CMK (cell line): ENCODE results near the gene SLC39A11.

Experiments
- DNase-seq: peaks from one replicate; pipeline ENCODE4 v3.0.0-alpha.2; 2010; ENCODE audit warnings: low read depth

Gene SLC39A11

DNA sequence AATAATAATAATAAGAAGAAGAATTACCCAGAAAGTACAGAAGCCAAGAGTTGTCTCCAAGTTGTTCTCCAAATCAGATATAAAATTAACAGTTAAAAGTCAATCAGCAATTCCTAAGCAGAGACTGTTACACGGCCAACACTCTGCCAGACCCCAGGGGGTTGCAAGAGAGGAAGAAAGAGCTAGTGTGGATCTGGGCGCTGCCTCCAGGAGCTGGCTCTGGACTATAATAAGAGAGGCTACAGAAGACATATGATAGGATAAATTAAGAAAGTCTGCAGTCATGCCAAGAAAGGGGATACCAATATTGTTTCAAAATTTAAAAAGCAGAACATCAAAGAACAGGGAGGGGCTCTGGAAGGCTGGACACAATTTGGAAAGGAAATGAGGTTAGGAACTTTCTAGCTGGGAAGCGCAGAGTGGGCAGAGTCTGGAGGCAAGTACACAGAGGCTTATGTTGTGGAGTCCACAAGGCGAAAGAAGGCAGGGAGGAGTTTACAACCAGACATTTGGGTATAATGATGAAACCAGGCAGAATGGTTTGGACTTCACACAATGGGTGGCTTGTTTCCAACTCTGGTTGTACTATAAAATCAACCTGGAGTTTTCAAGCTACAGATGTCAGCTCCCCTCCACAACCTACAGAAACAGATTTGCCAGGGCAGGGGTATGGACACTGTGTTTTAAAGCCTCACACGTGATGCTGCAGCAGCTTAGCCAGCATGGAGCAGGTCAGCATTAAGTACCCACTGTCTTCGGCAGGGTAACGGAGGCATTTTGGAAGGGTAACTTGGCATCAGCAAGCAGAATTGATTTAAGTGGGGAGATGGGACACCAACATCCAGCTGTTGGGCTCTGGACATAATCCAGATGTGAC lies 49.4 kb downstream of the SLC39A11 start:
- no peak for DNase-seq

- DNase-seq: no peak
Observed at GRCh38 chr17:73042225-73042624, 50.3 kb downstream of the SLC39A11 start.

- no peak for DNase-seq
Observed at GRCh38 chr17:73039282-73039681, 53.2 kb downstream of the SLC39A11 start.

- DNase-seq: no peak
Observed at GRCh38 chr17:73031472-73031871, 61.0 kb downstream of the SLC39A11 start.

DNA sequence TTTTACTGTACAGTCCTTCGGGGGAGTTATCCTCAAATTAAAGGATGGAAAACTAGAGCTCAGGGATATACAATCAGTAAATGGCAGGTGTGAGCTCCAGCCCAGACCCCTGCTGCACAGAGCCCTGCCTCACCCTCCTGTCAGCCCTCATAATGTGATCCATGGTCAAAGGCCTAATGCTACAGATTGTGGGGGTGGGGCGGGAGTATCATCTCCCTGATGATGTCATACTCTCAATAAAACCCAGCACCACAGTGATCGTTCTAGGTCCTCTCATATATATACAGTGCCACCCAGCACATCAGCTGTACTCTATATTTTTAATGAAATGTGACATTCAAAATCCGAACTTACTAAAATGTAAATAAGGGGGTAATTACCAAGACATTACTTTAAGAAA lies 61.5 kb downstream of the SLC39A11 start:
- no peak for DNase-seq

DNA sequence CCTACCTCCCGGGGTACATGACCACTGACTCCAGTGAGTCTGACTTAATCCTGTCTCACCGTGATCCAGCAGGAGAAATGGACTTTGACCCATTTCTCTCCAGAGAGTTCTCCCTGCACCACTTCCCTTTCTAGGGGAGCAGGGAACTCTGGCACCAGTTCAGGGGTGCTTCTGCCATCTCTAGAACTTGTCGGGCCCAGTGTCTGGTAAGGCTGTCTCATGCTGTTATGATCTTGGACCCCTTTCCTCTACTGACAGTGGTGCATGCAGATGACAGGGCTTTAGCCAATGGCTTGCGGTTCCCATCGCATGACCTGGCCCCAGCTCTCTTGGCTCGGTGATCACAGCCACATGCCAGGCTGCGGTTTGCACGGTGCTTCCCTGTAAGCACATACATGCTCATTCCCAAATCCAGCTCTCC lies 62.0 kb downstream of the SLC39A11 start:
- no peak for DNase-seq

DNA sequence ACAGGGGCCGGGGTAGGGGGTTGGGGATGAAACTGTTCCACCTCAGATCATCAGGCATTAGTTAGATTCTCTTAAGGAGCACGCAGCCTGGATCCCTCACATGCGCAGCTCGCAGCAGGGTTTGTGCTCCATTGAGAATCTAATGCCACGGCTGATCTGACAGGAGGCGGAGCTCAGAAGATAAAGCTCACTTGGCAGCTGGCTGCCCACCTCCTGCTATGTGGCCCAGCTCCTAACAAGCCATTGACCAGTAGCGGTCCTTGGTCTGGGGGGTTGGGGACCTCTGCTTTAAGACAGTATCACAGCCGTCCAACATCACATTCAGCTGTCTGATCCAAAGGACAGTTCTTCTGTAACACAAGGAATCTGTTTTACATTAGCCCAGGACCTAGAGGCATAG lies 62.5 kb downstream of the SLC39A11 start:
- no peak for DNase-seq

- no peak for DNase-seq
Observed at GRCh38 chr17:73029021-73029420, 63.5 kb downstream of the SLC39A11 start.

- no peak for DNase-seq
Observed at GRCh38 chr17:73028299-73028755, 64.2 kb downstream of the SLC39A11 start.

GRCh38 chr17:73027130-73027741 lies 65.3 kb downstream of the SLC39A11 start:
- no peak for DNase-seq

DNA sequence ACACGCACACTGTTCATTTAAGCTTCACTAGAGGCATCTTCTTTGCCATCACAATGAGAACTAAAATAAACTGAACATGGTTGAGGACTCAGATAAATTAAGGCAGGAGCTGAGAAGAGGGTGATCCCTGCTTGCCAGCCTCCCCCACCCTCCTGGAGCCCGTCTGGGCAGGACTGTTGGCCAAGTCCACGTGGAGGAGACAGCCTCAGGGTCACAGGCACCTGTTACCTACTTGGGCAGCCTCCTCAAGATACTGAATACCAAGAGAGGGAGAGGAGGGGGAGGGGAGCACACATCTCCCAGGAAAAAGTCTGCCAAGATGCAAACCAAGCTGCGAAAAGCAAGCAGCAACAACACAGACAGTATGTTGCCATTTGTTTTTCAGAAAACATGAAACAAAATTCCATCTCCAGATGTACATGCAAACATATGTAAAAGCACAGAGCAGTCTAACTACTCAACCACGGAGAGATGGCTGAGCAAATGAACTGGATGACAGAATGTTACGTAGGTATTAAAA lies 67.4 kb downstream of the SLC39A11 start:
- no peak for DNase-seq

DNA sequence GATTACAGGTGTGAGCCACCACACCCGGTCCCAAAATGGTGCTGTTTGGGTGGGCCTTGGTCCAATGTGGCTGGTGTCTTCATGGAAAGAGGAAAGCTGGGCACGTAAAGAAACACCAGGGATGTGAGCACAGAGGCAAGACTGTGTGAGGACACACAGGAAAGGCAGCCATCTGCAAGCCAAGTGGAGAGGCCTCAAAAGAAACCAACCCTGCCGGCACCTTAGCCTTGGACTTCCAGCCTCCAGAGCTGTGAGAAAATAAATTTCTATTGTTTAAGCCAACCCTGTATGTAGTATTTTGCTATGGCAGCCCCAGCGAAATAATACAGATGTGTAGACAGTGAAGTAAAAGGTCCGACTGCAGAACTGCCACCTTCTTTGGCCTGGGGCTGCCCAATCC lies 68.7 kb downstream of the SLC39A11 start:
- DNase-seq: no peak

DNA sequence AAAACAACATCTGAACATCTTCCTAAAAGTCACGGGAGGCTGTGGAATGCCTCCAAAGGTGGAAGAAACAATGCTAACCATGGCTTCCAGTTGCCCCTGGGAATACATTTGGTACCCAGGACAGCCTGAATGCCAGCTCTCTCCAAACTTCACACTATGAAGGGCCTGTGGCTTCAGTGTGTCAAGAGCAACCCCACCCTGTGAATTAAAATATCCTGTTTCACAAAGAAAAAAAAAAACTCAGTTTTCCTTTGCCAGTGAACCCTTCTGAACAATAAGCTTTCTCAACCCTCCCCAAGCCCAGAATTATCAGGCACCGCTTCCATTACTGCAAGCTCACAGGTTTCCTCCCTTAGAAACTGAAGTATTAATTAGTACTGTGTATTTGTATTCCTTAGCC lies 69.8 kb downstream of the SLC39A11 start:
- no peak for DNase-seq

DNA sequence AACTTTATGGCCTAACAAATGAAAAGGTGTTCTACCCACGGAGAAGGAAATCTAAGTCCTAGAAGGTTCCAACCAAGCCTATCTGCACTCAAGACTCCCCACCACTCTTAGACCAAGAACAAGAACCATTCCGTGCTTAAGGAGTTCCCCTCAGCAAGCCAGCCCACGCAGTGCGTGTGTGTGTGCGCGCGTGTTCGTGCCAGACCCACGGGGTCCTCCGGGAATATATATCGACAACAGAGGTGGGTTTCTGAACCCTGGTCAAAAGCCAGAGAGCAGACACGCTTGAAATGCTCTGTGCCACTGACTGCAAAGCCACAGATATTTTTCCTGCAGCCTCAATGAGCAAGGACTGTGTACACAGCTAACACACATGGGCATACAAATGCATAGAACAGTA lies 70.7 kb downstream of the SLC39A11 start:
- no peak for DNase-seq

DNA sequence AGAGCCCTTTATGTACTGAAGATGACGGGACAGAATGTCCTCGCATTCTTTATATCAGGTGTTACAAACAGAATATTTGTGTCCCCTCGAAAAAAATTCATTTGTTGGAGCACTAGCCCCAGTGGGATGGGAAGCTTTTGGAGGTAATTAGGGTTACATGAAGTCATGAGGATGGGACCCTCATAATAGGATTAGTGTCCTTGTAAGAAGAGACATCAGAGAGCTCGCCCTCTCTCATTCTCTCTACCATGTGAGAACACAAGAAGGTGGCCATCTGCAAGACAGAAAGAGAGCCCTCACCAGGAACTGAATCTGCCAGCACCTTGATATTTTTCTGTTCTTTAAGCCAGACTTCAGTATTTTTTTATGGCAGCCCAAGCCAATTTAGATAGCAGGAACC lies 72.4 kb downstream of the SLC39A11 start:
- DNase-seq: no peak

DNA sequence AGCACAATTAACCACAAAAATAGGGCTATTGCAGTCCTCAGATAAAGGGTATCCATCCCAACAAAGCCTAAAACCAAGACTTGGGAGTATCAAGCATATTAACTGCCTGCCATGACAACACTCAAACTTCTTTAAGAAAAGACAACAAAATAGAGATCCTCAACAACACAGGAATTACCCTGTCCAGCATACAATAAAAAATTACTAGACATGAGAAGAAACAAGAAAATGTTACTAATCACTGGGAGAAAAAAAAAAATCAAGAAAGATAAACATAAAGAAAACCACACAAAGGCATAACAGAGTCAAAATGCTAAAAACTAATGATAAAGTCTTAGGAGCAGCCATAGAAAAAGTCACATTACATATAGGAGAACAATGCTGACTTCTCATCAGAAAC lies 73.9 kb downstream of the SLC39A11 start:
- DNase-seq: no peak

DNA sequence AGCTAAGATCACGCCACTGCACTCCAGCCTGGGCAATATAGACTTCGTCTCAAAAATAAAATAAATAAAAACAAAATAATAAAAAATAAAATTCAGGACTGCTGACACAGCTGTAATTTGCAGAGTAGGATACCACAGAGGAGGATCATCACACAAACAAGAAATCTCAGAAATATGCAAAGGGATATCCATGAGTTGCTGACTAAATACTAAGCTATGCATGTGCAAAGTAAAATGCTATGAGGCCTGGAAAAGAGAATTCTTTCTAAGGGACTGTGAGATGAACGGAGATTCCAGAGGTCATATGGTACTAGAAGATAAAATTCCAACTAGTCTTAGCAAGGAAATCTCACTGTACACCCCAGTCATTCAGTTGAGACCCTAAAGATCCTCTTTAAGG lies 74.8 kb downstream of the SLC39A11 start:
- no peak for DNase-seq

GRCh38 chr17:73015722-73016276 lies 76.7 kb downstream of the SLC39A11 start:
- DNase-seq: no peak

DNA sequence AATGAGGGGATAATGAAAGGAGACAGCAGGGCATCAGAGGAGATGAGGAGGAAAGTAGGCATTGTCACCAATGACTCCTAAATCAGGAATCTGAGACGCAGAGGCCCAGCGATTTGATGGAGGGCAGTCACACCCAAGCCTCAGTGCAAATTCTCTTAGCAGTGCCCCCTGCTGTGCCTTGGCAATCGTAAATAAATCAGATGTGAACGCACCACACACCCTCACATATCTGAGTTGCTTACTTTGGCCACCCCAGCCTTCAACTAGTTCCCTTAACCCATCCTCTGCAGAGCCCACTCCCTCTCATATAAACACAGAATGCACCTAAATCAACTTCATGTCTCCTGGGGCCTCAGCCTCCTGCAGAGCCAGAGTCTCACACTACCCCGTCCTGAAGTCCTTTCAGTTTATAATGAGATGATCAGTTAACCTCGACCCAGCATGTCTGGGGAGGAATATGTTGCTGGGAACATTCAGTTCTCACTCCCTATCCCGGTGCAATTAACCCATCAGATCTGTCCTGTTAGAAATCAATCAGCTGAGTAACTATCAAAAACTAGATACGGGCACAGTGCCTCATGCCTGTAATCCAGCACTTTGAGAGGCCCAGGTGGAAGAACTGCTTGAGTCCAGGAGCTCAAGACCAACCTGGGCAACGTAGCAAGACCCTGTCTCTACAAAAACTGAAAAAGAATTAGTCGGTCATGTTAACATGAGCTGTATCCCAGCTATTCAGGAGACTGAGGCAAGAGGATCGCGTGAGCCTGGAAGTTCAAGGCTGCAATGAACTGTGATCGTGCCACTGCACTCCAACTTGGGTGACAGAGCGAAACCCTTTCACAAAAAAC lies 78.4 kb downstream of the SLC39A11 start:
- DNase-seq: no peak

DNA sequence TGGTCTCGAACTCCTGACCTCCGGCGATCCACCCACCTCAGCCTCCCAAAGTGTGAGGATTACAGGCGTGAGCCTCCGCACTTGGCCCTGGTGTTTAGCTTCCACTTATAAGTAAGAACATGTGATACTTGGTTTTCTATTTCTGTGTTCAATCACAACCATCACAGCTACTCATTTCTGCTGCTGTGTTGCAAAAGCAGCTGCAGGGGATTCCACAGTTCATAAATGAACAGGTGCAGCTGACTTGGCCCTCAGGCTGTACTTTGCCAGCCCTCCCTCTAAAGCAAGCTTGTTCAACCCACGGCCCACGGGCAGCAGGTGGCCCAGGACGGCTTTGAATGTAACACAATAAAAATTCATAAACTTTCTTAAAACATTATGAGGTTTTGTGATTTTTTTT lies 79.2 kb downstream of the SLC39A11 start:
- DNase-seq: no peak

- peak; percentile 79 for DNase-seq
Observed at GRCh38 chr17:73011016-73011486, 81.4 kb downstream of the SLC39A11 start.

DNA sequence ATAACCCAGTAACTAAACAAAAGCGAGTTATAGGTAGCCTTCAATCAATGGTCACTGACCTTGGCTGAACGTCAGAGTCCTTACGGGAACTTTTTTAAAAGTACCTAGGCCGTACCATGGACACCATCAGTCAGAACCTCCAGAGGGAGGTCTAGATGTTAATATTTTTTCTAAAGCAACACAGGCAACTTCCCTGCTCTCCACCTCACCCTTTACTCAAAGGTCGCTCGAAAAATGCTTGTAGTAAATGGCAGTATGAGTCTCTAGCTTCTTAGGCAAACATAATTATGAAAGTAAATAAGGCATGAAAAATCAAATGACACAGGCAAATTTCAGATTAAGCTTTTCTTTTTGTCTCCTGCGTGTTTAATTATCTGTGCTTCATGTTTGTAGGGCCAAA lies 82.1 kb downstream of the SLC39A11 start:
- DNase-seq: no peak
